ENCODE data around the gene CADPS2. TPM values are rescaled to one million over a fixed set of nuclear protein-coding genes. Genes with fewer than 3 reads are reported as not detected.

Gene CADPS2
- total RNA-seq, 1 experiment from 2014 or later, result 7.4 TPM

GRCh38 chr7:122803323-122803722 lies 82.9 kb downstream of the CADPS2 start:
- CTCF ChIA-PET, result interaction anchor here (0.6 to 2.8 kb wide), 17 partner anchors 8 to 564 kb away, joined by 3 to 15 read pairs (median 5); no protein-coding TSS in a partner anchor
- POLR2A ChIA-PET, result no interaction called here

GRCh38 chr7:122802301-122802751 lies 83.9 kb downstream of the CADPS2 start:
- no peaks in the 10 kb centered on the region for H3K27me3 Mint-ChIP-seq (ENCODE audit: insufficient read depth, unreplicated experiment)
- no peaks in the 10 kb centered on the region for H3K9me3 Mint-ChIP-seq (ENCODE audit: unreplicated experiment)
- H3K27ac Mint-ChIP-seq (ENCODE audit: low read depth, unreplicated experiment), result peak overlapping the region; percentile 10
- H3K4me1 Mint-ChIP-seq (ENCODE audit: insufficient read depth, unreplicated experiment), result no peaks in the 10 kb centered on the region
- no peaks in the 10 kb centered on the region for H3K36me3 Mint-ChIP-seq (ENCODE audit: insufficient read depth, unreplicated experiment)
- no TSS peak for BruUV-seq (replicated peaks)
- H3K4me3 Mint-ChIP-seq (ENCODE audit: unreplicated experiment), result no peak overlapping the region
- intact Hi-C loops (cut with micrococcal nuclease), result loop anchor here (2.0 to 5.0 kb wide), 2 partner anchors 85 to 564 kb away; partner anchors contain the start of gene CADPS2
- TF ChIP-seq CTCF (IDR thresholded peaks at IDR 0.05; ENCODE audit: unreplicated experiment), result no peak
- CTCF ChIA-PET, result interaction anchor here (0.6 to 2.8 kb wide), 8 partner anchors 8 to 565 kb away, joined by 3 to 15 read pairs (median 5); no protein-coding TSS in a partner anchor
- DNase-seq (ENCODE audit: unreplicated experiment), result no peak
- POLR2A ChIA-PET, result interaction anchor here (0.6 kb wide), 1 partner anchor 565 kb away, joined by 3 read pairs; no protein-coding TSS in a partner anchor

More at GRCh38 chr7:122803323-122803722, 82.9 kb downstream of the CADPS2 start:
- intact Hi-C loops (cut with micrococcal nuclease), result loop anchor here (1.0 to 5.0 kb wide), 3 partner anchors 84 to 563 kb away; partner anchors contain the start of gene CADPS2
- H3K27ac Mint-ChIP-seq (ENCODE audit: low read depth, unreplicated experiment), result no peak overlapping the region
- peak; percentile 52 for DNase-seq (ENCODE audit: unreplicated experiment)
- H3K9me3 Mint-ChIP-seq (ENCODE audit: unreplicated experiment), result no peaks in the 10 kb centered on the region
- H3K4me1 Mint-ChIP-seq (ENCODE audit: insufficient read depth, unreplicated experiment), result no peaks in the 10 kb centered on the region
- no peaks in the 10 kb centered on the region for H3K27me3 Mint-ChIP-seq (ENCODE audit: insufficient read depth, unreplicated experiment)
- TF ChIP-seq CTCF (IDR thresholded peaks at IDR 0.05; ENCODE audit: unreplicated experiment), result peak; percentile 38
- H3K36me3 Mint-ChIP-seq (ENCODE audit: insufficient read depth, unreplicated experiment), result no peaks in the 10 kb centered on the region
- no peak overlapping the region for H3K4me3 Mint-ChIP-seq (ENCODE audit: unreplicated experiment)
- BruUV-seq (replicated peaks), result no TSS peak

- no peaks in the 10 kb centered on the region for H3K9me3 Mint-ChIP-seq (ENCODE audit: unreplicated experiment)
- intact Hi-C loops (cut with micrococcal nuclease), result no loop called here
- H3K4me1 Mint-ChIP-seq (ENCODE audit: insufficient read depth, unreplicated experiment), result no peaks in the 10 kb centered on the region
- TF ChIP-seq CTCF (IDR thresholded peaks at IDR 0.05; ENCODE audit: unreplicated experiment), result no peak
- no peak for DNase-seq (ENCODE audit: unreplicated experiment)
- H3K4me3 Mint-ChIP-seq (ENCODE audit: unreplicated experiment), result no peak overlapping the region
- H3K27me3 Mint-ChIP-seq (ENCODE audit: insufficient read depth, unreplicated experiment), result peaks cover 18% of the 10 kb centered on the region
- ChIA-PET CTCF (interaction anchor here (1.0 kb wide), 1 partner anchor 12 kb away, joined by 3 read pairs; no protein-coding TSS in a partner anchor), POLR2A (no interaction called here)
- no TSS peak for BruUV-seq (replicated peaks)
- no peak overlapping the region for H3K27ac Mint-ChIP-seq (ENCODE audit: low read depth, unreplicated experiment)
- H3K36me3 Mint-ChIP-seq (ENCODE audit: insufficient read depth, unreplicated experiment), result no peaks in the 10 kb centered on the region
Observed at GRCh38 chr7:122791959-122792545, 94.2 kb downstream of the CADPS2 start.

GRCh38 chr7:122790591-122790990 lies 95.7 kb downstream of the CADPS2 start:
- intact Hi-C loops (cut with micrococcal nuclease), result no loop called here
- Mint-ChIP-seq H3K4me3 (ENCODE audit: unreplicated experiment) (no peak overlapping the region), H3K27ac (ENCODE audit: low read depth, unreplicated experiment) (no peak overlapping the region), H3K36me3 (ENCODE audit: insufficient read depth, unreplicated experiment) (no peaks in the 10 kb centered on the region), H3K9me3 (ENCODE audit: unreplicated experiment) (no peaks in the 10 kb centered on the region), H3K4me1 (ENCODE audit: insufficient read depth, unreplicated experiment) (no peaks in the 10 kb centered on the region), H3K27me3 (ENCODE audit: insufficient read depth, unreplicated experiment) (peaks cover 17% of the 10 kb centered on the region)
- no peak for DNase-seq (ENCODE audit: unreplicated experiment)
- POLR2A ChIA-PET, result no interaction called here
- BruUV-seq (replicated peaks), result no TSS peak
- CTCF ChIA-PET, result interaction anchor here (1.1 to 1.4 kb wide), 2 partner anchors 13 to 19 kb away, joined by 3 to 5 read pairs; no protein-coding TSS in a partner anchor
- TF ChIP-seq CTCF (IDR thresholded peaks at IDR 0.05; ENCODE audit: unreplicated experiment), result no peak

Data from MCF 10A (cell line).